HepG2 (cell line): ENCODE measurements around the gene NFX1. TPM values are rescaled to one million over a fixed set of nuclear protein-coding genes. Genes with fewer than 3 reads are reported as not detected.

ENCODE experiments used
- DNMT3B ChIP-seq: conservative IDR thresholded peaks from 2 replicates; pipeline ENCODE4 v1.6.1; 2016; ENCODE audit warnings: missing biosample characterization, control low read depth
- ETV5 ChIP-seq: IDR thresholded peaks from 2 replicates; pipeline ENCODE4 v1.6.1; 2018; ENCODE audit warnings: missing biosample characterization, missing genetic modification reagents, inconsistent platforms, borderline replicate concordance
- GATA4 ChIP-seq: sonication (generic); IDR thresholded peaks from 2 replicates; pipeline ENCODE4 v1.6.1; 2016; ENCODE audit warnings: antibody characterized with exemption, low read depth, borderline replicate concordance
- NFE2 ChIP-seq: sonication (generic); formaldehyde crosslinking; IDR thresholded peaks from 2 replicates; pipeline ENCODE4 v1.4.0; 2020; ENCODE audit warnings: missing genetic modification reagents
- NFKB2 ChIP-seq: sonication (generic); formaldehyde crosslinking; IDR thresholded peaks from 2 replicates; pipeline ENCODE4 v1.4.0; 2020; ENCODE audit warnings: missing genetic modification reagents, borderline replicate concordance
- PCBP2 ChIP-seq: fragments of 200-400 bp; formaldehyde crosslinking; optimal IDR thresholded peaks from 2 replicates; pipeline ENCODE3; 2018; ENCODE audit warnings: low read length, low read depth; ENCODE audit not compliant: poor library complexity, severe bottlenecking
- POGZ ChIP-seq: sonication (generic); formaldehyde crosslinking; IDR thresholded peaks from 2 replicates; pipeline ENCODE4 v1.4.0; 2020; ENCODE audit warnings: mild to moderate bottlenecking, missing genetic modification reagents
- RBM39 ChIP-seq: fragments of 200-400 bp; formaldehyde crosslinking; IDR thresholded peaks from one replicate; pipeline ENCODE4 v1.6.1; 2018; ENCODE audit warnings: antibody characterized with exemption, mild to moderate bottlenecking, low read depth, low read length; ENCODE audit not compliant: poor library complexity, severe bottlenecking
- RORA ChIP-seq: sonication (generic); formaldehyde crosslinking; IDR thresholded peaks from 2 replicates; pipeline ENCODE4 v1.5.0; 2020; ENCODE audit warnings: mild to moderate bottlenecking, missing genetic modification reagents, moderate library complexity
- SKI ChIP-seq: fragments of 450-650 bp; IDR thresholded peaks from one replicate; pipeline ENCODE4 v1.6.1; 2018; ENCODE audit warnings: mild to moderate bottlenecking; ENCODE audit not compliant: partially characterized antibody
- ZC3H13 ChIP-seq: sonication (generic); formaldehyde crosslinking; IDR thresholded peaks from 2 replicates; pipeline ENCODE4 v1.8.1; 2023; ENCODE audit warnings: mild to moderate bottlenecking, missing genetic modification reagents, moderate library complexity
- ZFY ChIP-seq: sonication (generic); formaldehyde crosslinking; IDR thresholded peaks from 2 replicates; pipeline ENCODE4 v1.4.0; 2020; ENCODE audit warnings: missing genetic modification reagents
- ZNF180 ChIP-seq: sonication (generic); formaldehyde crosslinking; IDR thresholded peaks from 2 replicates; pipeline ENCODE4 v1.4.0; 2020; ENCODE audit warnings: low read depth, missing genetic modification reagents, borderline replicate concordance
- ZNF326 ChIP-seq: sonication (generic); formaldehyde crosslinking; IDR thresholded peaks from 2 replicates; pipeline ENCODE4 v1.4.0; 2020; ENCODE audit warnings: missing genetic modification reagents, borderline replicate concordance
- ZNF350 ChIP-seq: sonication (generic); formaldehyde crosslinking; IDR thresholded peaks from 2 replicates; pipeline ENCODE4 v1.4.0; 2020; ENCODE audit warnings: mild to moderate bottlenecking, low read depth, missing genetic modification reagents, borderline replicate concordance
- ZNF430 ChIP-seq: sonication (generic); formaldehyde crosslinking; IDR thresholded peaks from 2 replicates; pipeline ENCODE4 v1.9.0; 2021; ENCODE audit warnings: mild to moderate bottlenecking, missing genetic modification reagents
- ZNF451 ChIP-seq: sonication (generic); formaldehyde crosslinking; IDR thresholded peaks from 2 replicates; pipeline ENCODE4 v1.5.0; 2020; ENCODE audit warnings: mild to moderate bottlenecking, missing genetic modification reagents
- ZNF572 ChIP-seq: sonication (generic); formaldehyde crosslinking; IDR thresholded peaks from 2 replicates; pipeline ENCODE4 v1.5.1; 2020; ENCODE audit warnings: mild to moderate bottlenecking, missing genetic modification reagents
- ZNF672 ChIP-seq: sonication (generic); formaldehyde crosslinking; IDR thresholded peaks from 2 replicates; pipeline ENCODE4 v1.8.1; 2022; ENCODE audit warnings: missing genetic modification reagents
- ZNF737 ChIP-seq: sonication (generic); formaldehyde crosslinking; IDR thresholded peaks from 2 replicates; pipeline ENCODE4 v1.5.0; 2020; ENCODE audit warnings: missing genetic modification reagents, mild to moderate bottlenecking, borderline replicate concordance
- ZSCAN9 ChIP-seq: IDR thresholded peaks from 2 replicates; pipeline ENCODE4 v1.6.1; 2016; ENCODE audit warnings: borderline replicate concordance
- polyA plus RNA-seq, 8 experiments: library from polyadenylated mRNA; depleted of rRNA in 3 of 8; stranded (reverse) in 7 of 8; unstranded in 1 of 8; fragments of >200 nt; fragmentation: Illumina TruSeq in 4 of 8; extraction: Trizol in 4 of 8; gene quantifications; 2 replicates each; pipeline versions ENCODE4 v1.2.1 to v1.2.3, GENCODE V29; 2011 to 2016; ENCODE audit warnings: low read depth in 4 of 8, missing spikeins in 1 of 8, mixed read lengths in 1 of 8; ENCODE audit not compliant: insufficient read depth in 1 of 8
- total RNA-seq, 5 experiments: library from RNA; depleted of rRNA; stranded (reverse); fragments of >200 nt; fragmentation: Illumina TruSeq; extraction: Trizol; gene quantifications; 2 replicates each; pipeline ENCODE4 v1.2.3, GENCODE V29; 2016; ENCODE audit warnings: low read depth in 1 of 5

NFX1 gene
- total and polyA plus RNA-seq, 2 of the 13 experiments (the other 11 are each of a cell fraction or from before 2014, with no cell fraction given) = 23.9 to 27.5 TPM

DNA sequence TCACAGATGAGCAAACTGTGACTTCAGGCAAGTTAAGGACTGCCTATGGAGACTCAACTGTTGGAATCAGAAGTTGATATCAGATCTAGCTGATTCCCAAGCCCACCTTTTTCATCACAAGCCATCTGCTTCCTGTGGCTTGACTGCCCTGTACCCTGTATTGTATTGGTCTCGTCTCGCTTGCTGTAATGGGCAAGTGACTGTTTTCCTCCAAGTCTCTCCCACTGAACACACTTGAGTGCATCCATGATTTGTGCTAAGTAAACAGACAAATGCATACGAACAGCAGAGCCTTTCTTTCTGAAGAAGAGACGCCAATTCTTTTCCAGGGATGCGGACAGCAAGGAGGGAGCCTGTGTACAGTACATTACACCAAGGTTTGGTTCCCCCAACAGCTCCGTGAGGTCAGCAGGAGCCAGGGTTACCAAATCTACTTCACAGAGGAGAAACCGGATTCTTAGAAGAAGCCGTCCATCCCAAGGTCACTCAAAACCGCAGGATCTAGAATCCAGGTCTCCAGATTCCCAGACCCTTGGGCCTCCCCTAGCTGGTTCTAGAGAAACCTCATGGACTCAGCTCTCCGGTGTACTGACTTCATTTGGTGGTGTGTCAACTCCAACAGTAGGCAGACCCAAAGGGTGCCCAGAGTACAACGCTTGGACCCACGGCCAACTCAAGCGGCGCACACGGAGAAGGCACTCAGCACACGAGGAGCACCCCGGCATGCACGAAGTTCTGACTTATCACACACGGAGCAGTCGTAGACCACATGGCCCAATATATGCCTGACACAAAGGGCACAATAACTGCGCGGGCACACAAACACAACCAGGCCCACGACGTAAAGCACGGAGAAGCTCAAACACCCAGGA is 26.9 kb upstream of the NFX1 start (continued):
- TF ChIP-seq ZNF451 (CRISPR knock-in tag) (0 out of 2 replicates have a peak, but pooled peaks have one; percentile 7), ETV5 (CRISPR knock-in tag) (no peak), ZNF572 (CRISPR knock-in tag) (peak; percentile 20; the same call in 1 of the 2 replicates), NFE2 (CRISPR knock-in tag) (no peak), DNMT3B (no peak), NFKB2 (no peak), ZC3H13 (CRISPR knock-in tag) (peak; percentile 78; the same call in 1 of the 2 replicates), ZNF737 (CRISPR knock-in tag) (peak; percentile 56; the same call in 1 of the 2 replicates), ZNF326 (CRISPR knock-in tag) (no peak), ZSCAN9 (CRISPR knock-in tag) (no peak), ZNF180 (no peak), POGZ (CRISPR knock-in tag) (no peak), ZNF430 (CRISPR knock-in tag) (0 out of 2 replicates have a peak, but pooled peaks have one; percentile 28), PCBP2 (no peak), ZFY (CRISPR knock-in tag) (no peak), RBM39 (no peak), ZNF350 (CRISPR knock-in tag) (no peak), ZNF672 (no peak), RORA (CRISPR knock-in tag) (no peak), GATA4 (no peak), SKI (no peak)
